Activated T-helper 1 cell treated with anti-CD3 and anti-CD28 coated beads, Interleukin-12 subunit alpha, Interleukin-12 subunit beta, Interleukin-2, Interleukin-4 antibody, amounts not matched to agents 30 ng/mL and 10 ng/mL and 1 ng/mL, durations not matched to agents 14 hours and 24 hours and 36 hours (primary cell): ENCODE data around the gene ZNF273. TPM values are rescaled to one million over a fixed set of nuclear protein-coding genes. Genes with fewer than 3 reads are reported as not detected.
A peak's percentile ranks its signal among the peaks of the same experiment; 100 is the strongest.
"Not testable (repeated sequence)": the region's sequence is repeated elsewhere in the genome, so short reads cannot be mapped to it uniquely, and the experiment has no call there.

Source experiments
- DNase-seq: peaks from one replicate; pipeline ENCODE4 v3.0.0; 2021; ENCODE audit warnings: low spot score
- H3K27ac Mint-ChIP-seq: one replicate; pipeline ENCODE4 v1.8.0; 2021; ENCODE audit warnings: mild to moderate bottlenecking, mixed read lengths
- H3K27me3 Mint-ChIP-seq: one replicate; pipeline ENCODE4 v1.8.0; 2022; ENCODE audit warnings: mild to moderate bottlenecking, moderate library complexity, mixed read lengths; ENCODE audit not compliant: insufficient read depth
- H3K36me3 Mint-ChIP-seq: one replicate; pipeline ENCODE4 v1.8.0; 2021; ENCODE audit warnings: low read depth, mixed read lengths
- H3K4me1 Mint-ChIP-seq: one replicate; pipeline ENCODE4 v1.8.0; 2021; ENCODE audit warnings: low read depth, mixed read lengths
- H3K4me3 Mint-ChIP-seq: one replicate; pipeline ENCODE4 v1.8.0; 2021; ENCODE audit warnings: mild to moderate bottlenecking, moderate library complexity, mixed read lengths
- H3K9me3 Mint-ChIP-seq: one replicate; pipeline ENCODE4 v1.8.0; 2021; ENCODE audit warnings: mixed read lengths
- intact Hi-C: fragments of 100-400 bp; cut with micrococcal nuclease; formaldehyde crosslinking; loops from one replicate; pipeline ENCODE4 v1.15.1; 2024
- total RNA-seq: library from RNA; stranded (reverse); gene quantifications from 2 replicates; pipeline ENCODE4 v1.2.3, GENCODE V29; 2022

Gene ZNF273
- total RNA-seq, 1 donor from 2014 or later = 9.3 TPM

- intact Hi-C loops = loop anchor here (5.0 kb wide), 1 partner anchor 96 kb away; the partner anchor contains the start of gene ZNF138
- H3K27me3 Mint-ChIP-seq = peaks cover 18% of the 10 kb centered on the region
Observed at GRCh38 chr7:64888561-64888900, 14.5 kb upstream of the ZNF273 start.

GRCh38 chr7:64888901-64889685 is 14.0 kb upstream of the ZNF273 start:
- intact Hi-C loops = loop anchor here (5.0 kb wide), 1 partner anchor 97 kb away; the partner anchor contains the start of gene ZNF138
- Mint-ChIP-seq H3K9me3 (peaks cover under 1% of the 10 kb centered on the region), H3K27ac (no peak overlapping the region), H3K4me1 (peaks cover 10% of the 10 kb centered on the region), H3K36me3 (peaks cover 1% of the 10 kb centered on the region), H3K4me3 (peak overlapping the region; percentile 85), H3K27me3 (peaks cover 13% of the 10 kb centered on the region)
- DNase-seq = no peak

More at GRCh38 chr7:64888561-64888900, 14.5 kb upstream of the ZNF273 start:
- DNase-seq = no peak
- H3K9me3 Mint-ChIP-seq = peaks cover 3% of the 10 kb centered on the region
- H3K4me1 Mint-ChIP-seq = peaks cover 10% of the 10 kb centered on the region
- H3K27ac Mint-ChIP-seq = peak overlapping the region; percentile 44
- peaks cover 1% of the 10 kb centered on the region for H3K36me3 Mint-ChIP-seq
- H3K4me3 Mint-ChIP-seq = peak overlapping the region; percentile 85

GRCh38 chr7:64889686-64890162 is 13.3 kb upstream of the ZNF273 start:
- Mint-ChIP-seq H3K27ac (no peak overlapping the region), H3K4me1 (peaks cover 10% of the 10 kb centered on the region), H3K27me3 (peaks cover 13% of the 10 kb centered on the region), H3K9me3 (no peaks in the 10 kb centered on the region), H3K4me3 (peak overlapping the region; percentile 53), H3K36me3 (peaks cover 1% of the 10 kb centered on the region)
- no peak for DNase-seq
- intact Hi-C loops = loop anchor here (5.0 kb wide), 1 partner anchor 97 kb away; the partner anchor contains the start of gene ZNF138

GRCh38 chr7:64890273-64890672 is 12.8 kb upstream of the ZNF273 start:
- Mint-ChIP-seq H3K27me3 (peaks cover 13% of the 10 kb centered on the region), H3K4me1 (peaks cover 10% of the 10 kb centered on the region)
- DNase-seq, H3K36me3 Mint-ChIP-seq, intact Hi-C loops, H3K27ac Mint-ChIP-seq, H3K4me3 Mint-ChIP-seq, H3K9me3 Mint-ChIP-seq: not testable (repeated sequence)

- no peak for DNase-seq
Observed at GRCh38 chr7:64890761-64891362, 12.2 kb upstream of the ZNF273 start.

GRCh38 chr7:64891363-64892081 is 11.6 kb upstream of the ZNF273 start:
- H3K36me3 Mint-ChIP-seq, H3K27ac Mint-ChIP-seq, H3K9me3 Mint-ChIP-seq, H3K4me3 Mint-ChIP-seq, DNase-seq, intact Hi-C loops: not testable (repeated sequence)
- Mint-ChIP-seq H3K4me1 (peaks cover 10% of the 10 kb centered on the region), H3K27me3 (peaks cover 15% of the 10 kb centered on the region)

More at GRCh38 chr7:64890761-64891362, 12.2 kb upstream of the ZNF273 start:
- Mint-ChIP-seq H3K4me3 (no peak overlapping the region), H3K4me1 (peaks cover 10% of the 10 kb centered on the region), H3K27me3 (peaks cover 13% of the 10 kb centered on the region), H3K36me3 (no peaks in the 10 kb centered on the region), H3K9me3 (no peaks in the 10 kb centered on the region), H3K27ac (no peak overlapping the region)
- intact Hi-C loops = no loop called here

- peaks cover 15% of the 10 kb centered on the region for H3K27me3 Mint-ChIP-seq
- no peaks in the 10 kb centered on the region for H3K36me3 Mint-ChIP-seq
- H3K9me3 Mint-ChIP-seq = no peaks in the 10 kb centered on the region
- intact Hi-C loops = no loop called here
- DNase-seq = no peak
- H3K27ac Mint-ChIP-seq = no peak overlapping the region
- H3K4me3 Mint-ChIP-seq = no peak overlapping the region
- peaks cover 10% of the 10 kb centered on the region for H3K4me1 Mint-ChIP-seq
Observed at GRCh38 chr7:64892116-64892515, 11.0 kb upstream of the ZNF273 start.

- intact Hi-C loops = no loop called here
- Mint-ChIP-seq H3K36me3 (no peaks in the 10 kb centered on the region), H3K27ac (no peak overlapping the region), H3K4me3 (no peak overlapping the region), H3K9me3 (no peaks in the 10 kb centered on the region), H3K4me1 (peaks cover 10% of the 10 kb centered on the region), H3K27me3 (peaks cover 15% of the 10 kb centered on the region)
- DNase-seq = no peak
Observed at GRCh38 chr7:64892666-64893309, 10.3 kb upstream of the ZNF273 start.

- intact Hi-C loops = no loop called here
- Mint-ChIP-seq H3K36me3 (no peaks in the 10 kb centered on the region), H3K4me3 (no peak overlapping the region), H3K27me3 (peaks cover 10% of the 10 kb centered on the region), H3K9me3 (no peaks in the 10 kb centered on the region), H3K27ac (no peak overlapping the region), H3K4me1 (peaks cover 5% of the 10 kb centered on the region)
- no peak for DNase-seq
Observed at GRCh38 chr7:64893401-64893800, 9.7 kb upstream of the ZNF273 start.

GRCh38 chr7:64902461-64902805 is 640 bp upstream of the ZNF273 start:
- Mint-ChIP-seq H3K36me3 (peaks cover 12% of the 10 kb centered on the region), H3K4me1 (peaks cover 22% of the 10 kb centered on the region), H3K9me3 (peaks cover 11% of the 10 kb centered on the region), H3K27ac (peak overlapping the region; percentile 22), H3K4me3 (peak overlapping the region; percentile 98)
- H3K27me3 Mint-ChIP-seq, DNase-seq: not testable (repeated sequence)
- intact Hi-C loops = loop anchor here (2.0 kb wide), 2 partner anchors 236 to 590 kb away; partner anchors contain the start of genes ZNF107 and ZNF736

- H3K4me1 Mint-ChIP-seq = peaks cover 31% of the 10 kb centered on the region
- peak overlapping the region; percentile 93 for H3K27ac Mint-ChIP-seq
- peak overlapping the region; percentile 98 for H3K4me3 Mint-ChIP-seq
- no peak for DNase-seq
- H3K36me3 Mint-ChIP-seq = peaks cover 21% of the 10 kb centered on the region
- H3K9me3 Mint-ChIP-seq = peaks cover 19% of the 10 kb centered on the region
- intact Hi-C loops = no loop called here
- no peaks in the 10 kb centered on the region for H3K27me3 Mint-ChIP-seq
Observed at GRCh38 chr7:64904008-64904407, 935 bp downstream of the ZNF273 start.

- no peaks in the 10 kb centered on the region for H3K27me3 Mint-ChIP-seq
- intact Hi-C loops = no loop called here
- H3K9me3 Mint-ChIP-seq = peaks cover 25% of the 10 kb centered on the region
- no peak for DNase-seq
- H3K4me1 Mint-ChIP-seq = peaks cover 31% of the 10 kb centered on the region
- H3K27ac Mint-ChIP-seq = no peak overlapping the region
- no peak overlapping the region for H3K4me3 Mint-ChIP-seq
- peaks cover 21% of the 10 kb centered on the region for H3K36me3 Mint-ChIP-seq
Observed at GRCh38 chr7:64905133-64905532, 2.1 kb downstream of the ZNF273 start.
